ENCODE measurements around the gene SPATA2L.
A peak's percentile ranks its signal among the peaks of the same experiment; 100 is the strongest.

SPATA2L gene

DNA sequence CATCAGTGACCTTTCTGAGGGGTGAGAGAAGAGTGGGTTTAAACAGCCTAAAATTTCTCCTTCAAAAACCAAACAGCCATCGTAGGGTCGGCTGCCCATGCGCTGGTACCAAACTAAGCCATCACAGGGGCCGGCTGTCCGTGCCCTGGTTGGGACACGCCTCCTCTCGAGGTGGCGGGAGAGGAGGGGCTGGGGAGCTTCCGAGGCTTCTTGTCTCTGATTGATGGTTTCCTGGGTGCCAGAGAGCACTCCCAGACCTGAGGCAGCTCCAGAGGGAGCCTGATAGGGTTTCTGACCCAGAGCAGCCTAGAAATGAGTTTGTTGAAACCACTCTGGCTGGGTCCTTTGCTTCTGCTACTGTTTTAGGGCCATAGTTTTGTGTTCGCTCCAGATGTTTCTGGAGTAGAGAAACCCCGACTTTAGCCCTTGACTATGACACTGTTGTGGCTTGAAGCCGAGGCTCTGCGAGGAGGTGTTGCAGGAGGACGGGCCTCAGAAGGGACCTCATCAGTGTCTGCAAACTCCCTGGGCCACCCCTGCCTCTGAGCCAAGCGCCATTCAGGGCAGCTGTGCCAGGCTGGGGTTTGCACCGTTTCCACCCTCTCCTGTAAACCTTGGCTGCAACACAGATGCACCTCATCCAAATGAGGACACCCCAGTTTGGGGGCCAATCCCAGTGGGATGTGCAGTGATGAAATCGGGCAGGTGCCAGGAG is 26.1 kb upstream of the SPATA2L start:
- DNase-seq, result no peak

- no peak for DNase-seq
Measured at GRCh38 chr16:89723279-89724250, 22.1 kb upstream of the SPATA2L start.

GRCh38 chr16:89722392-89723278 is 21.1 kb upstream of the SPATA2L start:
- DNase-seq, result no peak

DNA sequence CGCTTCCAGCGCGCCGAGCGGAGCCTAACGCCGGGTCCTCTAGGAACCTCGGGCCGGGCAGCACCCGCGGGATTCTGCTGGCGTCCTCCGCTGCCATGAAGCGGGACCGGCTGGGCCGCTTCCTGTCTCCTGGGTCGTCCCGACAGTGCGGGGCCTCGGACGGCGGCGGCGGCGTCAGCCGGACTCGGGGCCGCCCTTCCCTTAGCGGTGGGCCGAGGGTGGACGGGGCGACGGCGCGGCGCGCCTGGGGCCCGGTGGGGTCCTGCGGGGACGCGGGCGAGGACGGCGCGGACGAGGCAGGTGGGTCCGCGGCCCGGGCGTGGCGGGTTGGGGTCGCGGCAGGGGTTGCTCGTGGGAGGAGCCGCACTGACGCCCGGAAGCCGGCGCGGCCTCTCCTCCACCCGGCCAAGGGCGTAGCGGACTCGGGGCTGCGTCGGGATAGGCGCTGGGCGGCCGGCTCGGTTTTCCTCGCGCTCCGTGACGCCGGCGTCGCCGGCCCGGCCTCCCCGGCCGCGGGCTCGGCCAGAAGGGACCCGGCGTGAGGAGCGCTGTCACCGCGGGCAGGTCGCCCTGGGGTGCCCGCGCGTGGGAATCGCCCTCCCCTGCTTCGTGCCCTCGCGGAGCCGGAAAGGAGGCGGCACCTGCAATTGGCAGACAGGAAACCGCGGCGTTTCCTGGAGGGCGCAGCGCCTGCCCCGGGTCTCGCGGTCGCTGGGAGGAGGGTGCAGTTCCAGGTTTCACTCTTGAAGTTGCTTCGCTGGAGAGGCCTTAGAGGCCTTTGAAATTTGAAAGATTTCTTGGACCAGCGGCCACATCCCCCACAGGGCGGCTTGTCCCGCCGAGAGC is 20.3 kb upstream of the SPATA2L start:
- no peak for DNase-seq

DNA sequence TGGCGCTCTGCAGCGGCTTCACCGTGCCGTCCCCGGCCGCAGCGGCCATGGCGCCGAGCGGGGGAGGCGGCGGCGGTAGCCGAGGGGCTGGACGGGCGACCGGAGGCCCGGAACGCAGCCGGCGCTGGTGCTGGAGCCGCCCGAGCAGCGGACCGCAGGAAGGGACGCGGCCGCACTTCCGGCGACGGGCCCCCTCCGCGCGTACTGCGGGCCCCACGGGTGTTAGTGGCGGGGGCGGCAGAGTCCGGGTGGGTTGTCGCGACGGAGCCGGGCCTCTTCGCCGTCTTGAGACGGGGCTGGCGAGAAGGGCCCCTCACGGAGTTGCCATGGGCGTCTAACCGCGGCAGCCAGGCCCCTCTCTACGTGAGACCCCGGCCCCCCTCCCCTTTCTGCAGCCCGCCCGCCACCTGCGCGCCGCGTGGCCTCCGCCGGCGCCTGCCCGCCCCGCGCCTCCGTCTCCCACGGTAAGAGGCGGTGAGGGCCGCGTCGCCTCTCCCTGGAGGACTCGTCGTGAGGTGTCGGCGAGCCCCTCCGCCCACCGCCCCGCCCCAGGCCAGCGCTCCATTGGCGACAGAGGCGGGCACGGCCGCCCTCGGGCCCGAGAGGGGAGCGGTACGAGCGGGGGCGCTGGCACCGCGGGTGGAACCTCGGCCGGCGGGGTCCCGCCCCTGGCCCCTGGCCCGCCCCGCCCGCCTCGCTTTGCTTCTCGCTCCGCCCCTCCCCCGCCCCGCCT is 19.5 kb upstream of the SPATA2L start, which contains the start of the genes VPS9D1 and ZNF276:
Gene VPS9D1, minus strand, starts transcription at position 86 of the 733 bp plus-strand sequence. Its CDS starts 37 bp downstream, at position 49.
Gene ZNF276, plus strand, starts transcription at position 725 of the 733 bp plus-strand sequence. CDS start 104 bp downstream, outside the sequence.
- DNase-seq, result peak; percentile 55

DNA sequence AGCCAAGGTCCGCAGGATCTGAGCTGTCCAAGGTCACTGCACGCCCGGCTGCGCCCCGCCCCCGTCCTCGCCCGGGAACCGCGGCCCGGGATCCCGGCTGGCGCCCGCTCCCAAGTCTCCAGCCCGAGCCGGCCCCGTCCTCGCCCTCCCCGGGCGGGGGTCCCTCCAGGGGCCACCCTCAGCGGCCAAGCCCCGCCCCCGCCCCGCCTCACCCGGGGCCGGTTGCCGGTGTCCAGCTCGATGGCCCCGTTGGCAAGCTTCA is 19.0 kb upstream of the SPATA2L start:
- no peak for DNase-seq

DNA sequence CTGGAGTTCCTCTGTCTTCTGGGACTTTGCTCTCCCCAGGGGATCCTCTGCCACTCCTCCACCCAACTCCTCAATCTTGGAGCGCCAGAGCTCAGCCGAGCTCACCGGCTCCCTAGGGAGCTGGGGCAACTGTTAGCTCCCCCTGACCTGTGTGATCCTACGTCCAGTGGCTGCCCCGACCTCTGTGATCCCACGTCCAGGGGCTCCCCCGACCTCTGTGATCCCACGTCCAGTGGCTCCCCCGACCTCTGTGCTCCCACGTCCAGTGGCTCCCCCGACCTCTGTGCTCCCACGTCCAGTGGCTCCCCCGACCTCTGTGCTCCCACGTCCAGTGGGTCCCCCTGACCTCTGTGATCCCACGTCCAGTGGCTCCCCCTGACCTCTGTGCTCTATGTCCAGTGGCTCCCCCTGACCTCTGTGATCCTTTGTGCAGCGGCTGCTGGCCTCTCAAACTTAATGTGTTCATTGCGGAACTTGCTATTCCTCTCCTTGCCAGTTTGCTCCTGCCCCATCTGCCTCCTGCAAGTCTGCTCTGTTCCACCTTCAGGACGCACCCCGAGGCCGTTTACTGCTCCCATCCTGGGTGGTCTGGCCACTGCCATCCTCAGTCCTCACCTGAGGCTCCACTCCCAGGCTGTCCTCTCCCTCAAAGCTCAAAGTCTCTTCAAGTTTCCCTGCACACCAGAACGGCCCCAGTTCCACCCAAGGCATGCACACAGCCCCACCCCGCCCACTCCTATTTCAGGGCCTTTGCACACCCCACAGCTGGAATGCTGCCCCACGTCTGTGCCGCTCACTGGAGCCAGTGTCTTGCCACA is 16.4 kb upstream of the SPATA2L start:
- no peak for DNase-seq

- no peak for DNase-seq
Measured at GRCh38 chr16:89716916-89717687, 15.6 kb upstream of the SPATA2L start.

DNA sequence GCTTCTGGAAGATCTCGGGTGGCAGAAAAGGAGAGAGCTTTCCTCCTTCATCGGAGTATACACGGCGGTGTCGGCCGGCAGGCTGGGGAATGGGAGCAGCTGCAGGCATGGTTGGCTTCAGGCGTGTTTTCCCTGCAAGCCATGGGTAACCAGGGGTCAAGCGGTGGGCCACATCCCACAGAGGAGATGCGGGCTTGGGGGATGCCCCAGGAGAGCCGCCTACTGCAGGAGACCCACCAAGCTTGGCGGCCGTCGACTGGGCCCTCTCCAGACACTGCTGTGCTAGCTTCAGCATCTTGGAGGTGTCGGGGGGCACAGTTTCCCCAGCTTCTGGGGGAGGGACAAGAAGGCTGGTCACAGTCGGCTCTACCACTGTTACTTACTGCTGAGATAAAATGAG is 15.0 kb upstream of the SPATA2L start:
- DNase-seq, result no peak

DNA sequence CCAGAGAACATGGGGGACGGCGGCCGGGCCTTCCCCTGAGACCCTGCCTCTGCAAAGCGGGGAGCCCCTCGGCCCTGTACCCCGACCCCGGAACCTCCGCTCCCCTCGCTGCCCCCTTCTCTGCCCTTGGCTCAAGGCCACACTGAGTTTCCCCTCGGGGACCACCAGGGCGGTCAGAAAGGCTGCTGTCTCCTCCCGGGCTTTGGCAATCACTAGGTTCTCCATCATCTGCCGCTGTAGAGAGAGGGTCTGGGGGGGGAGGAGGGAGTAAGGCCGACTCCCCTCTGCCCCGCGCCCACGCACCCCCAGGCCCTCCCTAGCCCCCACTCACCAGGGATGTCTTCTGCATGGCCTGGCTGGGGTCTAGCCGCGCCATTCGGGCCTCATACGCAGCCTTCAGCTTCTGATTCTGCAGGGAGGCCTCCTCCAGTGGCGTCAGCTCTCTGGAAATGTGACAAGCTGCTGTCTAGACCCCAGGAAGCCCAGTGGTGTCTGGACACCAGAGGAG is 10.8 kb upstream of the SPATA2L start:
- DNase-seq, result no peak

DNA sequence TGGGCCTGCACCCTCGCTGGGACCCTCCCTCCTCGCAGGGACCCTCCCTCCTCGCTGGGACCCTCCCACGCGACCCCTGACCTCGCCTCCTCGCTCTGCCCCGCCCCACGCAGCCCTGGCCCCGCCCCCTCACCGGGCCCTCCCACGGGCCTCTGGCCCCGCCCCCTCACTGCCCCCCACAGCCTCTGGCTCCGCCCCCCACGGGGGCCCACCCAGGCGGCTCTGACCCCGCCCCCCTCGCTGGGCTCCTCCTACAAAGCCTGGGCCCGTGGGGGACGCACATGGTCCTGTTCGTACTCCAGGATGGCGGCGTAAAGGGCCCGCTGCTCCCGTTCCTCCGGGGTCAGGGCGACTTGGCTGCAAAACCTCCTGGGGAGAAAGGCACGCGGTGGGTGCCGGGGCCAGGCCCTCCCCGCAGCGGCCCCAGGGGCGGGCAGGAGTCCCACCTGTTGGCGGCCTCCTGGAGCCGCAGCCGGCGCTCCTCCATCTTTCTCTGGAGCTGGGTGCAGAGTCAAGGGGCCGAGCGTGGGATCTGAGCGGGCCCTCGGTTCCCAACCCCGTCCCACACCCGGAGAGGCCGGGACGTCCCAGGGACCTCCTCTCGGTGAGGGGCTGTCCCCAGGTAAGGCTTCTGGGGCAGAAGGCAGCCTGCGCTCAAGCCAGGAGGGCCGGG is 10.2 kb upstream of the SPATA2L start:
- DNase-seq, result no peak

DNA sequence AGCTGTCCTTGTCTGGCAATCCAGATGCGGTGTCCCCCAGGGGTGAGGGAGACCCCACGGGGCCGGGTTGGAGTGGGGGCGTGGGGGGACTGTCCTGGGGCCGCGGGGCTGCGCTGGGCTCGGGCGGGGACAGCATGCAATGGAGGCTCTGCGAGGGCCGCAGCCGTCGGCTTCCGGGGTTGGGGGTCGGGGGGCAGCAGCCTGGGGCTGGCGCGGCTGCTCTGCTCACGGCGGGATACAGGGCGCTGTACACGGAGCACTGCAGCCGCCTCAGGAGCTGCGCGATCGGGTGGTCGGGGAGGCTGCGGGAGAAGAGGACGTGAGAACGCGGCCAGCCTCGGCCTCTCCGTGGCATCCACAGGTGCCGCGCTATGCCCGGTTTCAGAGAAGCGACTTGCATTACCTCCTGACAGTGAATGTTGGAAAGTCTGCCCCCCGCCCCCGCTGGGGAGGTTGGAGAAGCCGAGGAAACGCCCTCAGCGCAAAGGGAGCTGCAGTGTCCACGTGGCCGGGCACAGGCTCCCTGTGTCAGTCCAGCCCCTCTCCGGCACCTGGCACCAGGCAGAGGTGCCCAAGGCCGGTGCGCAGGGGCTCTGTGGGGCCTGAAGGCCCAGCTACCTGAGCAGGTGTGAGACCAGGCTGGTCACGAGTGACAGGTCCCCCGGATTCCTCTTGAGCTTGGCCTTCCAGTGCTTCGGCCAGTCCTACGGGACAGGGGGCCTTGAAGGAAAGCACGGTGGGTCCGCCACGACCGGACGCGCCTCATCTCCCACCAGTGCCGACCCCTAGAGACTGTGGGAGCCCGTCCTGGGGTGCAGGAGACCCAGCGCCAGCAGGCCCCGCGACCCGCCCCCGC is 9.4 kb upstream of the SPATA2L start:
- DNase-seq, result no peak

DNA sequence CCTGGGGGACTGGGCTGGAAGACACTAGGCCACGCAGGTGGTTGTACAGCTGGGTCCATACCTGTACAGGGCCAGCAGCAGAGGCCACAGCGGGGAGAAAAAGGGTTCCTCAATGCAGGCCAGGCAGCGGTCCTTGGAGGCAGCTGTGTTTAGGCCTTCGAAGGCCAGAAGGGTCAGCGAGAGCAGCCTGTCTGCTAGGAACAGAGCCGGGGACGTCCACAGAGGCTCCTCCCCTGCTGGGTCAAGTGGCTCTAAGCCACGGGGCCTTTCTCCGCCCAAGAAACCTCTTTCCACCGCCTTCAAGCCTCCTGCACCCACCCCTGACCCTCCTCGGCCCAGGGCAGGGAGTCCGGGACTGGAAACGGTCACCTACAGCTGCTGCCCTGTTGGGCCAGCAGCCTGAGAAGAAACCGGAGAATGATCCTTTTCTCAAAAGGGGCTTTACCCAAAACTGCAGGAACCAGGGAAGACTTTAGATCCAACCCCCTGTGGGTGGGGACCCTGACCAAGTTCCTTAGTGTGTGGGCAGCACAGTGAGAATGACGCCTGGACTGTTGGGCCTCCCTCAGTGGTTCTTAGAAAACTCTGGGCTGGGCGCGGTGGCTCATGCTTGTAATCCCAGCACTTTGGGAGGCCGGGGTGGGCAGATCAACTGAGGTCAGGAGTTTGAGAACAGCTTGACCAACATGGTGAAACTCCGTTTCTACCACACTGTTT is 8.4 kb upstream of the SPATA2L start:
- DNase-seq, result no peak

DNA sequence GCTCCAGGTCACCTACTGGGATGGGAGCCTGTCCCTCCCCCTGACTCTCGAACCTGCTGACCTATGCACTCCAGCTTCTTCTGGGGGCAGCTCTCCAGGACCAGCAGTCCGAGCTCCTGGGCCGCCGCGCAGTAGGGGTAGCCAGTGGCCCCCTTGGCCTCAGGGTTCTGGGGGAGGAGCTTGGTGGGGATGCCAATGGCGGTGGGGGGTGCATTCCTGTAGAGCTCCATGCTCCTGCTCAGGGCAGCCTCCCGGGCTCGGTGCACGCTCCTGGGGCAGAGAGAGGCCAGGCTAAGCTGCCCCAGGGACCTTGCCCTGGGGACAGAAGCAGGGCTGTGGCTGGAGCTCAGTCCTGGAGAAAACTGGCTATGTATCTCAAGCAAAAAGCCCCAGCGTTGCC is 7.7 kb upstream of the SPATA2L start:
- no peak for DNase-seq

DNA sequence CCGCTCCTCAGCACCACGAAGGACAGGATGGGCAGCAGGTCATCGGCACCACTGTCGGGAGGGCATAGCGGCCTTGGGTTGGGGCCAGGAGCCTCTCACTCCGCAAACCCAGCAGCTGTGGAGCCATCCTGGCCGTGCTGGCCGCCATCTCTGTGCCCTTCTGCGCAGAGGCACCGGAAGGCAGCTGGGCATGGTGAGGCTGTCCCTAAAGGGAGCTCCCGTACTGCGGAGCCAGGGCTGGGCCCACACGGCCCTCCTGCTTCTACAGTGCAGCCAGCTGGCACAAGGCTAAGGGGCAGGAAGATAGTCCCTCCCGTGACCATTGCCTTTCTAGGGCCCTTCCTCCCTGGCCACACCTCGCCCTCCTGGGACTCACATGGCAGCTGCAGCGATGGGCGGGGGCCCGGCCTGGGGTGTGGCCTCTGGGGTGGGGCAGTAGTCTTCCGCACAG is 7.0 kb upstream of the SPATA2L start:
- DNase-seq, result no peak

DNA sequence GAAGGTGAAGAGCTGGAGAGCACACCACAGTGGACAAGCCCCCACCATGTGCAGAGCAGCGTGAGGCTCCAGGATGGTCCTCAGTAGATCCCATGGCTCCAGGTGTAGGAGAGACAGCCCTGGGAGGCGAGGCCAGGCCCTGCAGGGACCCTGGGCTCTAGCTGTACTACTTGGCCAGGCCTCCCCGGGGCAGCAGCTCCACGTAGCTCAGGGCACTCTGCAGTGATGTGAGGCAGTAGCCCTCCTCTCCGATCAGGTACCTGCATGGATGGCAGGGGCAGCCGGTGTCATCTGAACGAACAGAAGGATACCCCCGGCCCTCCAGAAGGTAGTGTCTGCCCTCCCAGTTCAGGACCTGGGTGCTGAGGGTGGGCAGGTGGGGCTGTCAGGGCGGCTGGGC is 6.2 kb upstream of the SPATA2L start:
- DNase-seq, result no peak
